Measurements from ENCODE around the gene SLC16A4.
"Not testable (repeated sequence)": the region's sequence is repeated elsewhere in the genome, so short reads cannot be mapped to it uniquely, and the experiment has no call there.

Gene SLC16A4

GRCh38 chr1:110390692-110391245 lies at the start of gene SLC16A4:
Gene SLC16A4, minus strand, starts transcription at chr1:110391026. Its CDS starts 1,703 bp downstream, at chr1:110389323.
- peak; percentile 91 for DNase-seq (ENCODE audit: low read depth)

- DNase-seq (ENCODE audit: low read depth): not testable (repeated sequence)
These were observed 49.0 kb upstream of the SLC16A4 start for GRCh38 chr1:110439873-110440272.

GRCh38 chr1:110438893-110439292 lies 48.1 kb upstream of the SLC16A4 start:
- no peak for DNase-seq (ENCODE audit: low read depth)

- not testable (repeated sequence) for DNase-seq (ENCODE audit: low read depth)
These were observed 46.9 kb upstream of the SLC16A4 start for GRCh38 chr1:110437645-110438299.

- no peak for DNase-seq (ENCODE audit: low read depth)
These were observed 45.8 kb upstream of the SLC16A4 start for GRCh38 chr1:110436635-110437034.

- no peak for DNase-seq (ENCODE audit: low read depth)
These were observed 44.1 kb upstream of the SLC16A4 start for GRCh38 chr1:110434946-110435345.

GRCh38 chr1:110433803-110434202 lies 43.0 kb upstream of the SLC16A4 start:
- DNase-seq (ENCODE audit: low read depth): no peak

GRCh38 chr1:110433213-110433612 lies 42.4 kb upstream of the SLC16A4 start:
- DNase-seq (ENCODE audit: low read depth): no peak

- no peak for DNase-seq (ENCODE audit: low read depth)
These were observed 40.1 kb upstream of the SLC16A4 start for GRCh38 chr1:110430901-110431300.

GRCh38 chr1:110430366-110430765 lies 39.5 kb upstream of the SLC16A4 start:
- DNase-seq (ENCODE audit: low read depth): no peak

- no peak for DNase-seq (ENCODE audit: low read depth)
These were observed 38.1 kb upstream of the SLC16A4 start for GRCh38 chr1:110428946-110429345.

- no peak for DNase-seq (ENCODE audit: low read depth)
These were observed 36.0 kb upstream of the SLC16A4 start for GRCh38 chr1:110426854-110427253.

GRCh38 chr1:110425612-110426152 lies 34.9 kb upstream of the SLC16A4 start:
- DNase-seq (ENCODE audit: low read depth): peak; percentile 40

- DNase-seq (ENCODE audit: low read depth): peak; percentile 75
These were observed 34.1 kb upstream of the SLC16A4 start for GRCh38 chr1:110424699-110425611.

GRCh38 chr1:110420874-110421793 lies 30.3 kb upstream of the SLC16A4 start:
- DNase-seq (ENCODE audit: low read depth): peak; percentile 41

- DNase-seq (ENCODE audit: low read depth): no peak
These were observed 29.3 kb upstream of the SLC16A4 start for GRCh38 chr1:110420023-110420662.

- DNase-seq (ENCODE audit: low read depth): no peak
These were observed 27.9 kb upstream of the SLC16A4 start for GRCh38 chr1:110418729-110419128.

GRCh38 chr1:110413045-110413444 lies 22.2 kb upstream of the SLC16A4 start:
- DNase-seq (ENCODE audit: low read depth): not testable (repeated sequence)

GRCh38 chr1:110412576-110412975 lies 21.8 kb upstream of the SLC16A4 start:
- peak; percentile 55 for DNase-seq (ENCODE audit: low read depth)

- no peak for DNase-seq (ENCODE audit: low read depth)
These were observed 20.4 kb upstream of the SLC16A4 start for GRCh38 chr1:110411173-110411735.

GRCh38 chr1:110409316-110409715 lies 18.5 kb upstream of the SLC16A4 start:
- no peak for DNase-seq (ENCODE audit: low read depth)

Measured in fibroblast of gingiva (primary cell).